Posterior vena cava (tissue), 2 donors: ENCODE measurements around the gene KNTC1. TPM values are rescaled to one million over a fixed set of nuclear protein-coding genes. Genes with fewer than 3 reads are reported as not detected.
"Not testable (repeated sequence)": the region's sequence is repeated elsewhere in the genome, so short reads cannot be mapped to it uniquely, and the experiment has no call there.

Source experiments
- DNase-seq: peaks from one replicate; pipeline ENCODE4 v3.0.0-alpha.2; 2020; ENCODE audit warnings: low spot score
- intact Hi-C, 2 donors: fragments of 100-400 bp; cut with DNase I; formaldehyde crosslinking; loops; one replicate each; pipeline versions ENCODE4 v1.14.1 to v1.14.2; 2022 to 2023
- total RNA-seq, 2 donors: library from RNA; stranded (reverse); fragmentation: NEBNext Ultra II Directional; extraction: Animal tissue kit (Norgen Biotek cat#: 25700); gene quantifications; one replicate each; pipeline ENCODE4 v1.2.1, GENCODE V29; 2021
- donor health status: DM: yes; HTN: yes; CAD: no.
- donor health status: DM: yes; HTN: yes; CAD: no.

The KNTC1 gene
- total RNA-seq, 2 donors from 2014 or later = 10.9 to 12.3 TPM

DNA sequence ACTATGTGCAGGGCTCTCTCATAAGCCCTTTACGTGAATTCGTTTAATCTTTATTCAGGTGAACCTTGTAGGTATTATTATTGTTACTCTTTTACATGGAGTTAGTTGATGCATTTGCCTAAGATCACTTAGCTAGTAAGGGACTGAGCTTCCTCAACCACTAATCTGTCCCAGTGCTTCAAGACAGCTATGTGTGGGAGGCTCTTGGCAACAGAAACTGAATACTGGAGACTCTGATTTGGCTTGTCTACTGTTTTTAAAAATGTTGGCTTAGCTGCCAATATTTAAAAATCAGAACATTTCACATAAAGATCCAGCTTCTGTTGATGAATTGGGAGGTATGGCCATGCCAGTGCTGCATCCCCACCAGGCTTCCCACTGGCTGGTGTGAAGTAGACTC is 6.8 kb downstream of the KNTC1 start:
- intact Hi-C loops = no loop called here

DNA sequence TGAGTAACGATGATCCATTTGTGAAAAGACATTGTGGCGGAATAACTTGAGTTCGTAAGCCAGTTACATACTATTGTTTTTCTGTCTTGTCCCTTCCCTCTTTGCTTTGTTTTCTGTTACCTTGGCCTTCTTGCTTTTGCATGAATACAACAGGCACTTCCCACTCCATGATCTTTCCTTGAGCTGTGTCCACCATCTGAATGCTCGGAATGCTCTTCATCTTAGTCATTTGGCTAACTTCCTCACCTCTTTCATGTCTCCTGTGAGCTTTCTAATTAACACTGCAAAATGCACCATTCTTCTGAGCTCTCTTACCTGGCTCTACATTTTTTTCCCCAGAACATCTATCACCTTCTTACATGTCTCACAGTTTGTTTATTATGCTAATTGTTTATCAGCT is 10.0 kb downstream of the KNTC1 start:
- DNase-seq = no peak
- intact Hi-C loops = no loop called here

More for the DNA sequence above, 6.8 kb downstream of the KNTC1 start:
- no peak for DNase-seq

GRCh38 chr12:122538496-122538895 is 11.4 kb downstream of the KNTC1 start:
- intact Hi-C loops = no loop called here
- DNase-seq = no peak

DNA sequence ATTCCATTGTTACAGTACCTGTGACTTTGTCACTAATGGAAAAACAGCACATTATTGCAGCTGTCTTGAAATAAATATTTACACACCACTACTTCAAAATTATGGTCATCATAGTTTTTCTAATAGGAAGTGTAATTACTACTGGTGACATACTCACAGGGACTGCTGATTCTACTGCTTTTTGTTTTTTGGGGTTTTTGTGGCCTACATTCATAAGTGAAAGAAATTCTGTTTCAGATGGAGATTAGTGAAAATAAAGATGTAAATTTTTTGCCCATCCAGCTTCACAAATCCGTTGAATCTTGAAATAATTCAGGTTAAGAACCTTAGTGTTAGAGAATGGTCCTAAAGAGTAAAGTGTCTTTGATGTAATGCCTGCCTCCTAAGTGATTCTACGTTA is 17.5 kb downstream of the KNTC1 start:
- intact Hi-C loops = no loop called here
- DNase-seq = no peak

GRCh38 chr12:122545855-122546254 is 18.8 kb downstream of the KNTC1 start:
- intact Hi-C loops = no loop called here
- no peak for DNase-seq

GRCh38 chr12:122547330-122547729 is 20.3 kb downstream of the KNTC1 start:
- DNase-seq = no peak
- intact Hi-C loops = no loop called here

GRCh38 chr12:122558745-122559641 is 31.9 kb downstream of the KNTC1 start:
- no peak for DNase-seq
- intact Hi-C loops = no loop called here

DNA sequence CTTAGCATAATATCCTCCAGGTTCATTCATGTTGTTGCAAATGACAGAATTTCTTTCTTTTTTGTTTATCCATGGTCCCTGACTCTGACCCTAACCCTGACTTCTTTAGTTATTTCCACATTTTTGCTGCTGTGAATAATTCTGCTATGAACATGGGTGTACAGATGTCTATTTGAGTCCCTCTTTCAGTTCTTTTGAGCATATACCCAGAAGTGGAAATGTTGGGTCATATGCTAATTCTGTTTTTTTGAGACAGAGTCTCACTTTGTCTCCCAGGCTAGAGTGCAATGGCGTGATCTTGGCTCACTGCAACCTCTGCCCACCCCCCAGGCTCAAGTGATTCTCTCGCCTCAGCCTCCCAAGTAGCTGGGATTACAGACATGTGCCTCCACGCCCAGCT is 33.1 kb downstream of the KNTC1 start:
- DNase-seq = no peak
- intact Hi-C loops = no loop called here

DNA sequence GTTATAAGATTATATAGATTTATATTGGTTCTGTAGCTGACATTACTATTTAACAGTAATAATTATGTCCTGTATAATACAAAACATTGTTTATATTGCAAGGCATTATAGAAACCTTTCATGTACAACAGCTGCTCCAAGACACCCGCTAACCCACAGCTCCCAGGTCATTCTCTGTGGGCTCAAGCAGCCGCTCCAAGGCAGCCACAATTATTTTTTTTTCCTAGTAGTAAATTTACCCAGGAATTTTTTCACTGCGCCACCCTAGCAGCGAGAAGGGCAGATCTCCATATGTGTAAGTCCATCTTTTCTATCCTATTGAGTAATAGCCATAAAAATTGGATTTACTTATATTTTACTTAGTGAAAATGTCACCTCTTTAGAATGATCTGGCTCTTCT is 36.3 kb downstream of the KNTC1 start:
- DNase-seq = no peak
- intact Hi-C loops = no loop called here

DNA sequence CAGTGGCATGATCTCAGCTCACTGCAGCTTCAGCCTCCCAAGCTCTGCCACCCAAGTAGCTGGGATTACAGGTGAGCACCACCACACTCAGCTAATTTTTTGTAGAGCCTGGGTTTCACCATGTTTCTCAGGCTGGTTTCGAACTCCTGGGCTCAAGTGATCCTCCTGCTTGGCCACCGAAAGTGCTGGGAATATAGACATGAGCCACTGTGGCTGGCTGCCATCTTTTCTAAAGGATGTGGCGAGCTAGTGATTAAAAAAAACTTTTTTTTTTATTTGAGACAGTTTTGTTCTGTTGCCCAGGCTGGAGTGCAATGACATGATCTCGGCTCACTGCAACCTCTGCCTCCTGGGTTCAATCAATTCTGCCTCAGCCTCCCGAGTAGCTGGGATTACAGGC is 39.8 kb downstream of the KNTC1 start:
- DNase-seq = not testable (repeated sequence)

GRCh38 chr12:122569288-122569687 is 42.2 kb downstream of the KNTC1 start:
- no peak for DNase-seq
- intact Hi-C loops = no loop called here

More for the DNA sequence above, 39.8 kb downstream of the KNTC1 start:
- intact Hi-C loops = not testable (repeated sequence)

- DNase-seq, intact Hi-C loops: not testable (repeated sequence)
These were observed 43.0 kb downstream of the KNTC1 start for GRCh38 chr12:122570006-122570405.

- intact Hi-C loops = no loop called here
- no peak for DNase-seq
These were observed 44.8 kb downstream of the KNTC1 start for GRCh38 chr12:122571821-122572220.

- intact Hi-C loops, DNase-seq: not testable (repeated sequence)
These were observed 56.2 kb downstream of the KNTC1 start for GRCh38 chr12:122583294-122583693.

DNA sequence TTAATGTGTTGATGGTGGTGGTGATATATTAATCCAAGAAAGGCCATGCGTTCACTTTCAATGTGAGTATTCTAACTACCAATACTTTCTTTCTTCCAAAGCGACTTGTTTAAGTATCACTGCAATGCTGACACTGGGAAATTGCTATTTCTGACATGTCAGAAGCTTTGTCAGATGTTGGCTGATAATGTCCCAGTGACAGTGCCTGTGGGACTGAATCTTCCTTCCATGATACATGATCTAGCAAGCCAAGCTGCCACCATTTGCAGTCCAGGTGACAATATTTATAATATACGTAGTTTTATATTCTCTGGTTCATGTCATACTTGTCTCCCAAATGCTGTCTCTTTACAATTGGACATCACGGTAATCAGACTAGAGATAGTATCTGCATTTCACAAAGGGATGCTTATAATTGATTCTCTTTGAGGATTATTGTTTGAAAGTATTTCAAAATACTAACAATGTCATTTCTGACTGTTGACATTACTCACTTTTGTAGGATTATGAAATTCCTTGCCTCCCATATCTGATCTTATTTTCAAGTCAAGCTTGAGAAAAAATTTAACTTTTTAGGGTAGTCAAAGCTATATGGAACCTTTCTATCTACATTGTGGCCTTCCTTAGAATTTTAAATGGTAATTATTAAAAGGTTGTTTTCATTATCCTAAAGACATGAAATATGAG is 57.3 kb downstream of the KNTC1 start:
- intact Hi-C loops = no loop called here
- no peak for DNase-seq

GRCh38 chr12:122590990-122591389 is 63.9 kb downstream of the KNTC1 start:
- intact Hi-C loops = no loop called here
- DNase-seq = no peak

- intact Hi-C loops, DNase-seq: not testable (repeated sequence)
These were observed 64.9 kb downstream of the KNTC1 start for GRCh38 chr12:122591966-122592365.

DNA sequence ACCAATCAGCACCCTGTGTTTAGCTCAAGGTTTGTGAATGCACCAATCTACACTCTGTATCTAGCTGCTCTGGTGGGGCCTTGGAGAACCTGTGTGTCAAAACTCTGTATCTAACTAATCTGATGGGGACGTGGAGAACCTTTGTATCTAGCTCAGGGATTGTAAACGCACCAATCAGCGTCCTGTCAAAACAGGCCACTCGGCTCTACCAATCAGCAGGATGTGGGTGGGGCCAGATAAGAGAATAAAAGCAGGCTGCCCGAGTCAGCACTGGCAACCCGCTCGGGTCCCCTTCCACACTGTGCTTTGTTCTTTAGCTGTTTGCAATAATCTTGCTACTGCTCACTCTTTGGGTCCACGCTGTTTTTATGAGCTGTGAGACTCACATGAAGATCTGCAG is 65.5 kb downstream of the KNTC1 start:
- DNase-seq, intact Hi-C loops: not testable (repeated sequence)

DNA sequence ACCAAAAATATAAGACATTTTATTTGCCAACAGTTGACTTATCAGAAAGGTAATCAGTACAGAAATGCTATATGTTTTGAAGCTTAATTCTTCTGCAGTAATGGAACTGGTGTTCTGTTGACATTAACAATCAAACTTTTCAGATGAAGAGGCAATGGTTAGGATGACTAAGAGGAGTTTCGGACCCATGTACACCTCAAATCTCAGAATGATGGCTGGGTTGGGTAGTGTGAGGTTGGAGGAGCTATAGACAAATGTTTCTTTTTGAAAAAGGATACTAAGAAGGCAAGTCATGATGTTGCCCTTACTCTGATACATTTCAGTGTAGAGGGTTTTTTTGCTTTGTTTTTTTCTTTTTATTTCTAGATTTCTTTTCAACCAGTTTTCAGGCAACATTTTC is 66.9 kb downstream of the KNTC1 start:
- intact Hi-C loops = no loop called here
- no peak for DNase-seq

- intact Hi-C loops = no loop called here
- DNase-seq = no peak
These were observed 69.8 kb downstream of the KNTC1 start for GRCh38 chr12:122596838-122597237.

DNA sequence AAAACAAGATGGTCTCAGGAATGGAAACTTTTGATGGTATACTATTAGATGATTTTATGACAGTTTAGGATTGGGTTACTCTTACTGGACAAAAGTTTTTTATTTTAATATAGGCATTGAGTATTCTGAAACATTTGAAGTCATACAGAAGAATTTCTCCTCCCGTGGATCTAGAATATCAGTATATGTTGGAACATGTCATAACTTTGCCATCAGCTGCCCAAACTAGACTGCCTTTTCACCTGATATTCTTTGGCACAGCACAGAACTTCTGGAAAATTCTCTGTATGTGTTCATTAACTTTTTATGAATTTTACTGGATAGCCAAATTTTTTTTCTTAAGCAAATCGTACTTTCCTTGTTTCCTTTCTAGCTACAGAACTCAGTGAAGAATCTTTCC is 75.4 kb downstream of the KNTC1 start:
- intact Hi-C loops = no loop called here
- DNase-seq = no peak
